Suppressor macrophage treated with lipopolysaccharide for 4 hours (primary cell): Measurements from ENCODE around the gene CDC25B.
"Not testable (repeated sequence)": the region's sequence is repeated elsewhere in the genome, so short reads cannot be mapped to it uniquely, and the experiment has no call there.

ENCODE experiments used
- DNase-seq: peaks from one replicate; pipeline ENCODE4 v3.0.0-alpha.2; 2020

The CDC25B gene

GRCh38 chr20:3811467-3812258 is 15.6 kb downstream of the CDC25B start:
- DNase-seq: peak; percentile 97

DNA sequence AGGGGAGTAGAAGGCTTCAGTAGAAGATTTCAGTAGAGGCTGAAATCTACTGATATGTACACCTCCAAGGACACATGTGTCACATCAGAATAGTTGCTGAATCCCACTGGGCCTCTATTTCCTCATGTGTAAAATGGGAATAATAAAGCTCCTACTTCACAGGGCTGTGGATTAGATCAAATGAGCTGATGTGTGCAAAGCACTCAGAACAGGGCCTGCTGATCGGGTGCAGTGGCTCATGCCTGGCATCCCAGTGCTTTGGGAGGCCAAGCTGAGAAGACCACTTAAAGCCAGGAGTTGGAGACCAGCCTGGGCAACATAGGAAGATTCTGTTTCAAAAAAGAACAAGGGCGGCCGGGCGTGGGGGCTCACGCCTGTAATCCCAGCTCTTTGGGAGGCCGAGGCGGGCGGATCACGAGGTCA is 16.2 kb downstream of the CDC25B start:
- no peak for DNase-seq

DNA sequence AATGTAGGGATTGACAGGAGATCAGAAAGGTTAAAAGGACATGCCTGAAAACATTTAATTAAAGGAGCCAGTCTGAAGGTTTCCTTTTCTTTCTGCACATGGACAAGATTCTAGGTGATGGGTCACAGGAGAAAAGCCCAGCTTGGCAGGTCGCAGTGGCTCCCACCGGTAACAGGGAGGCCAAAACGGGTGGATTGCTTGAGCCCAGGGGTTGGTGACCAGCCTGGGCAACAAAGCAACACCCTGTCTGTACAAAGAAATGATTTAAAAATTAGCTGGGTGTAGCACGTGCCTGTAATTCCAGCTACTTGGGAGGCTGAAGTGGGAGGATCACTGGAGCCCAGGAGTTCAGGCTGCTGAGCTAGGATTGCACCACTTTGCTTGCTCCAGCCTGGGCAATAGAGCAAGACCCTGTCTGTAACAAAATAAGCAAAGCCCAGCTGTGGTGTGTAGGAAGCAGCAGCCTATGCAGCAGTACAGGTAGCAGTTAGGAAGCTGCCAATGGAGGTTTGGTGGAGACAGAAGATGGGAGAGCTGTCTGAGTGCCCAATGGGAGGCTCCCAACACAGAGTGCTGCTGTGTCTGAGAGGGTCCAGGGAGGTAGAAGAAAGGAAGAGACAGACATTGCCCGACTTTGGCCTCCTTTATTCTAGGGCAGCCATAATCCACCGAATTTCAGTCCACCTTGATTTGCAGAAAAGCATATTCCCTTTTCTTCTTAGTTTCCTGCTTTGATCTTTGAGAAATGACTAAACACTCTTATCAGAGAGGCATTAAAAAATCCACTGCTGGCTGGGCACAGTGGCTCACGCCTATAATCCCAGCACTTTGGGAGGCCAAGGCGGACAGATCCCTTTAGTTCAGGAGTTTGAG is 17.1 kb downstream of the CDC25B start:
- DNase-seq: no peak

DNA sequence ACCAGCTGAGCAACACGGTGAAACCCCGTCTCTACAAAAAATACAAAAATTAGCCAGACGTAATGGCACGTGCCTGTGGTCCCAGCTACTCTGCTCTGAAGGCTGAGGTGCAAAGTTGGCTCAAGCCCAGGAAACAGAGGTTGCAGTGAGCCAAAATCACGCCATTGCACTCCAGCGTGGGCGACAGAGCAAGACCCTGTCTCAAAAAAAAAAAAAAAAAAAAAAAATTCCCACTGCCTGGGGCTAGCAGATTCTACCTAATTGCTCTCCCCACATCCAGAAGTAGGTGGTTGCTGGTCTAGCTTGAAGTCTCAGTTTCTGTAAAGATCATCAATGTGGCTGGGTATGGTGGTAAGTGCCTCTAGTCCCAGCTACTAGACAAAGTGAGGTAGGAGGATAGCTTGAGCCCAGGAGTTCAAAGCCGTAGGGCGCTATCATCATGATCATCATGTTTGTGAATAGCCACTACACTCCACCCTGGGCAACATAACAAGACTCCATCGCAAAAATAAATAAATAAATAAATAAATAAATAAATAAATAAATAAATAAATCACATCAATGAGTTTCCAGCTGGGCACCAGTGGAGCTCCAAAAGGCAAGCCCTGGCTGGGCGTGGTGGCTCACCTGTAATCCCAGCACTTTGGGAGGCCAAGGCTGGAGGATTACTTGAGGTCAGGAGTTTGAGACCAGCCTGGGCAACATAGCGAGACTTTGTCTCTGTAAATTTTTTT is 17.9 kb downstream of the CDC25B start:
- DNase-seq: no peak

GRCh38 chr20:3814928-3815495 is 18.9 kb downstream of the CDC25B start:
- no peak for DNase-seq

- no peak for DNase-seq
Measured at GRCh38 chr20:3815703-3816315, 19.7 kb downstream of the CDC25B start.

- peak; percentile 80 for DNase-seq
Measured at GRCh38 chr20:3818155-3819151, 22.3 kb downstream of the CDC25B start.

- DNase-seq: no peak
Measured at GRCh38 chr20:3819411-3820047, 23.4 kb downstream of the CDC25B start.

DNA sequence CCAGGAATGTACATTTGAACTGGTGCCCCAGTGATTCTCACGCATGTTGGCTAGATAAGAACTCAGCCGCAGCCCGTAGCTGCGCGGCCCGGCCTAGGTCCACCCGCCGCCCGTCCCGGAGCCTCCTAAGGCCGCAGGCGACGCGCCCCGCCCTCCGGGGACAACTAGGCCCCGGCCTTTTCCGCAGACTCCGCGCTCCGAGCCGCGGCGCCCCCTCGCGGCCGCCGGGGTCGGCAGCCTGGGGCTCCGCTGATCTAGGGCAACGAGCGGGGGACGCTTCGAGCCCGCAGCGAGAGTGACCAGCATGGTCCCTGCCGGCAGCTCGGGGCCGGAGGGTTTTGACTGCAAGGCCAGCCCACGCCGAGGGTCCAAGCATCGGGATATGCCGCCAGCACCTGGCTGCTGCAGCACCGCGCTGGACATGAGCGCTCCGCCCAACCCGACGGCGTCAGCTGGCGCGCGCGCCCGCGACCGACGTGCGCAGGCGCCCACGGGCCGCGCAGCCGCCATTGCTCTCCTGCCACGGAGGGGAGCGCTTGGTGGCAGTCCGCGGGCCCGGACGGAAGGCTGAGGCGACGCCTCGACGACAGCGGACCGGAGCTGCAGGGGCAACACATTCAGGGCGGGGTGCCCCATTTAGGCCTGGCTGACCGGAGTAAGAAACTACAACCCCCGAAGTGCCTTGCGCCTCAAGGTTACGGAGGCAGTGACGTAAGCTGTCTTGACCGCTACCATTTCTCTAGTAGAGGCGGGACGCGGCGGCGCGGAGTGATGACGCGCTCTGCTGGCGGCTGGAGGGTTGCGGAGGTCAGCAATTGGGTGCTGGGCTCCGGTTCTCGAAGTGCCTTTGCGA is 24.2 kb downstream of the CDC25B start, which contains the start of gene AP5S1:
TSS of gene AP5S1 (plus strand) at position 500 of the 853 bp plus-strand sequence. CDS start 1,571 bp downstream, outside the sequence.
- peak; percentile 98 for DNase-seq

DNA sequence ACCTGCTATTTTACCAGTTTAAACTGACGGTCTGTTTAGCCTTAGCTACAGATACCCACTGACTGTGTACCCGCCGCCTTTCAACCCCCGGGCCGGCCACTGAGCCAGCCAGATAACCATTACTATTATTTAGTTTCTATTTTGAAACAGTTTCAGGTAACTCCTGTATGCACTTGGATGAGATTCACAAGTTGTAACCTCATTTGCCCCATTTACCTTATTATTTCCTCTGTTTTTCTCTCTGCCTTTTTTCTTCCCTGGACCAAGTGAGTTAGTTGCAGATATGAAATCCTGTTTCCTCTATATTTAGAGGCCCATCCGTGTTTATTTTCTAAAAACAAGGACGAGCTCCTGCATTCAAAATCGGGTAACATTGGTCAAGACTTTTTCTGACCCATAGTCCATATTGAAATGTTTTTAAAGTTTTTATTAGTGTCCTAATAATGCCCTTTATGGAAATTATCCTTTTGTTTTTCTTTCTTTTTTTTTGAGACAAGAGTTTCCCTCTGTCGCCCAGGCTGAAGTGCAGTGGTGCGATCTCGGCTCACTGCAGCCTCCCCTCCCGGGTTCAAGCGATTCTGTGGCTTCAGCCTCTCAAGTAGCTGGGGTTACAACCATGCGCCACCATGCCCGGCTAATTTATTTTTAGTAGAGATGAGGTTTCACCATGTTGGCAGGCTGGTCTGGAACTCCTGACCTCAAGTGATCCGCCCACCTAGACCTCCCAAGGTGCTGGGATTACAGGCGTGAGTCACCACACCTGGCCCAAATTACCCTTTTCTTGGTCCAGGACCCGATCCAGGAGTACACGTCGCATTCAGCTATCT is 25.0 kb downstream of the CDC25B start:
- no peak for DNase-seq

DNA sequence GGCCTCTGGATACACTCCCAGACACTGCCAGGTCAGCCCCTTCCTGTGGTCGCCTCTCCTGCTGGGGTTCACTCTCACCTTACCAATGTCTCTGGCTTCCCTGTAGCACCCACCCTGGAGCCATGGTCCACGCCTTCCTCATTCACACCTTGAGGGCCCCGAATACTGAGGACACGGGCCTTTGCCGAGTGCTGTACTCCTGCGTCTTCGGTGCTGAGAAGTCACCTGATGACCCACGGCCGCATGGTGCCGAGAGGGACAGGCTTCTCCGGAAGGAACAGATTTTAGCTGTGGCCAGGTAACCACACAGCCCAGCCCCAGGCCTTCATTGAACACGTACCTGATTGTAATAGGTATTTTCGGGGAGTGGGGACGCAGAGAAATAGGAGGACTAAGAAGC is 25.9 kb downstream of the CDC25B start:
- DNase-seq: no peak

GRCh38 chr20:3823881-3824280 is 27.8 kb downstream of the CDC25B start:
- no peak for DNase-seq

DNA sequence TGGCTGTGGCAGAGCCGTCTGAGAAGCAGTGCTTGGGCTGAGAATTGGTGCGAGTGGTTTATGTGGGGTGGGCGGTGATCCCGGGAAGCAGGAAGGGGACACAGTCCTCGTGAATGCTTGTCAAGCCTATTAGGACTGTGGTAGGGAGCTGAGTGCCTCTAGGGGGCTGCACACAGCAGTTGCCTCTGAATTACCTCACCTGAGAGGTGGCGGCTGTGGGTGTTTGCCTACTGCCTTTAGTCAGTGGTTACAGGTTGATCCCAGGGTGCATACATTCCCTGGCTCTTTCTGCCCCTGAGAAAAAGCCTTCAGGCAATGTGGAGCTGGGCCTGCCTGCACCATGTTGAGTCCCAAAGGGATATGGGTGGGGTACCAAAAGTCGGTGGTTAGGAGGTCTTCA is 29.4 kb downstream of the CDC25B start:
- DNase-seq: no peak

GRCh38 chr20:3826420-3826819 is 30.3 kb downstream of the CDC25B start:
- no peak for DNase-seq

DNA sequence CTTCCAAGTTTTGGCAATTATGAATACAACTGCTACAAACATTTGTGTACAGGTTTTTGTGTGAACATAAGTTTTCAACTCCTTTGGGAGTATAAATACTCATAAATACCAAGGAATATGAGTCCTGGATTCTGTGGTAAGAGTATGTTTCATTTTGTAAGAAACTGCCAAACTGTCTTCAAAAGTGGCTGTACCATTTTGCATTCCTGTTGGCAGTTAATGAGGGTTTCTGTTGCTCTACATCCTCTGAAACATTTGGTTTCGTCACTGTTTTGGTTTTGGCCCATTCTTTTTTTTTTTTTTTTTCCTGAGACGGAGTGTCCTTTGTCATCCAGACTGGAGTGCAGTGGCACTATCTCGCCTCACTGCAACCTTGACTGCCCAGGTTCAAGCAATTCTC is 32.7 kb downstream of the CDC25B start:
- no peak for DNase-seq

- not testable (repeated sequence) for DNase-seq
Measured at GRCh38 chr20:3829891-3830290, 33.8 kb downstream of the CDC25B start.

DNA sequence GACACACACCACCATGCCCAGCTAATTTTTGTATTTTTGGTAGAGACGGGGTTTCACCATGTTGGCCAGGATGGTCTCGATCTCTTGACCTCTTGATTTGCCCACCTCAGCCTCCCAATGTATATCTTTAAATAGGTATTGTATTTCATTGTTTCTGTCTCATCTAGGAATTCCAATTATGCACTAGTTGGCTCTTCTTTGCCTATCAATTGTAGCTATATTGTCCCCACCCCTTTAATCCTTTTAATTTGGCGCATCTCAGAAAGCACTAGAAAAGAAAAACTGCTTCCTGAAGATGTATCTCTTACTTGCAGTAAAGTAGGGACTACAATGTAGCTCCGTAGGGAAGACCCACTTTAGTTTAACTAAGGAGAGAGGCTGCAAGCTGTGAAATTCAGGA is 40.0 kb downstream of the CDC25B start:
- DNase-seq: no peak

GRCh38 chr20:3839328-3839727 is 43.2 kb downstream of the CDC25B start:
- DNase-seq: no peak

DNA sequence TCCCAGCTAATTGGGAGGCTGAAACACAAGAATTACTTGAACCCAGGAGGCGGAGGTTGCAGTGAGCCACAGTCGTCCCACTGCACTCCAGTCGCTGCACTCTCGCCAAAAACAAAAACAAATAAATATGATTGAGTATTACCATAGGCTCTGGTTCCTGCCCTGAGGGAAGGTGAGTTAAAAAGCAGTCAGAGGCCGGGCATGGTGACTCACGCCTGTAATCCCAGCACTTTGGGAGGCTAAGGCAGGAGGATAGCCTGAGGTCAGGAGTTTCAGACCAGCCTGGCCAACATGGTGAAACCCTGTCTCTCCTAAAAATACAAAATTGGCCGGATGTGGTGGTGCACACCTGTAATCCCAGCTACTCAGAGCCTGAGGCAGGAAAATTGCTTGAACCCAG is 44.1 kb downstream of the CDC25B start:
- not testable (repeated sequence) for DNase-seq
